Globus pallidus (tissue), 1 donor: Measurements from ENCODE around the gene FKBP8.
"Not testable (repeated sequence)": the region's sequence is repeated elsewhere in the genome, so short reads cannot be mapped to it uniquely, and the experiment has no call there.

Experiments used
- DNase-seq: peaks from one replicate; pipeline ENCODE4 v3.0.0-alpha.2; 2015; ENCODE audit warnings: low spot score

The FKBP8 gene

DNA sequence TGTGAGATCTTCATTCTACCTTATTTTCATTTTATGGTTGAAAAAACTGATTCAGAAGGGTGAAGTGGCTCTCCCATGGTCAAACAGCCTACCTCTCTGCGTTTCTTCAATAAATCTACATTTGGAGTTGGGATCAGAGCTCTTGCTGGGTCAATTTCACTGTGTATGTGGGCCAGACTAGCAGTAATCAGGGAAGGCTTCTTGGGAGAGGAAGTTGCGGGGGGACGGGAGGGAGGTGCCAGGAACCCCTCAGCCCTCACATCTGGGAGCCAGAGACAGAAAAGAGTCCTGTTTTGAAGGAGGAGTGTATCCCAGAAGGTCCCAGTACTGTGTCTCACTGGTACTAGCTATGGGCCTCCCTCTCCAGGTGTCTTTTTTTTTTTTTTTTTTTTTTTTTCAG is 15.2 kb upstream of the FKBP8 start:
- DNase-seq, result no peak

DNA sequence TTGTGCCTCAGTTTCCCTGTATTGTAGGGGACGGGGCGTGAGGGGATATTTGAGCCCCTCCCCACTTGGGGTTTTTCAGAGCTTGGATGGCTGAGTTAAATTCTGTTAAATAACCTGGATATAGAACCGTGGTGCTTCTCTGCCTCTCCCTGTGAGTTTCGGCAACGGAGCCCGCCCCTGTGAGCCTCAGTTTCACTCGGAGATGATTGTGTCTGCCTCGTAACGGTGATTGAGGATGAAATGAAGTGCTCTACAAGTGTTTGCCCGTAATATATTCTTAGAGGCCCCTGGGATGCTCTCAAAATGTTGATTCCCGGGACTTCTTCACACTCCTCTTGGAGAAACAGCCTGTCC is 14.8 kb upstream of the FKBP8 start:
- DNase-seq, result no peak

DNA sequence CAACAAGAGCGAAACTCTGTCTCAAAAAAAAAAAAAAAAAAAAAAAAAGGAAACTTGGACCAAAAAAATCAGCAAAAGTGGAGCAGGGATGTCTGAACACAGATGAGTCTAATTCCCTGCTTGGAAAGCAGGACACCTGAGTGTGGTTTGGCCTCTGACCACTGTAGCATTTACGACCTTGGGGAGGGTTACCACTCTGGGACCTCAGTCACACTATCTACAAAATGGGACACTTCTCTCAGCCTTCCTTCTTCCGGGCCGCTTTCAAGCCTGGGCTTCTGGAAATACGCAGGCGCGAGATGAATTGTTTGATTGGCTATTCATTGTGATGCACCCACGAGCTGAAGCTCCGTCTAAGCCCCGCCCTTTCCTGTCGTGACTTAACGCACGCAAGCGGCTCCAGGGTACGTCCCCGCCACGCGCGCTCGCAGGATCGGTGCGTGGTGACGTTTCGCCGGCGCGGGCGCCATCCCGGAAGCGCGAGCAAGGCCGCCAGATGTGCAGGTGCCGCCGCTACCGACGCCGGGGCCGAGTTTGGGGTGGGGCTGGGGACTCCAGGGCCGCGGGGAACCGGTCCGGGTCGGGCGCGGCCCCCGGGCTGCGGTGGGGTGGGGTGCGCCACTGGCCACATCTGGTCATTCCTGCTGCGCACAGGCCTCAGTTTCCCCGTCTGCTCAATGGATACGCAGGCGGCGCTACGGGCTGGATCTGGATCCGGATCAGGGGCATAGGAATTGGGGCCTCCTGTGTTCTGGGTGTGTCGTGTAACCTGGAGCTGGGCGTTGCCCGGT is 14.2 kb upstream of the FKBP8 start, which contains the start of gene KXD1:
KXD1 (plus strand) TSS at position 460 of the 791 bp plus-strand sequence. CDS start 4,187 bp downstream, outside the sequence.
- DNase-seq, result peak; percentile 98

DNA sequence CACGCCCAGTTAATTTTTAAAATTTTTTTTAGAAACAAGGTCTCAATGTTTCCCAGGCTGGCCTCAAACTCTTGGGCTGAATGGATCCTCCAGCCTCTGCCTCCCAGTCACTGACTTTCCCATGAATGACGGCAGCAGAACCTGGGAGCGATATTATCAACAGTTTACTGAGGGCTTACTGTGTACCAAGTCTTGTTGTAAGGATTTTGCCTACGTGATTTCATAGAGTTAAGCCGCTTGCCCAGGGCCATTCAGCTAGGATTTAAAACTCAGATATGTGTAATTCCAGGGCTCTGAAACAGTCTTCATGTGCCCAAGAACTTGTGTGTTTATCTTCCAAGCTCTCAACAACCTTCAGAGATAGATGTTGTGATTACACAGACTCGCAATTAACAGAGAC is 8.3 kb upstream of the FKBP8 start:
- DNase-seq, result no peak

DNA sequence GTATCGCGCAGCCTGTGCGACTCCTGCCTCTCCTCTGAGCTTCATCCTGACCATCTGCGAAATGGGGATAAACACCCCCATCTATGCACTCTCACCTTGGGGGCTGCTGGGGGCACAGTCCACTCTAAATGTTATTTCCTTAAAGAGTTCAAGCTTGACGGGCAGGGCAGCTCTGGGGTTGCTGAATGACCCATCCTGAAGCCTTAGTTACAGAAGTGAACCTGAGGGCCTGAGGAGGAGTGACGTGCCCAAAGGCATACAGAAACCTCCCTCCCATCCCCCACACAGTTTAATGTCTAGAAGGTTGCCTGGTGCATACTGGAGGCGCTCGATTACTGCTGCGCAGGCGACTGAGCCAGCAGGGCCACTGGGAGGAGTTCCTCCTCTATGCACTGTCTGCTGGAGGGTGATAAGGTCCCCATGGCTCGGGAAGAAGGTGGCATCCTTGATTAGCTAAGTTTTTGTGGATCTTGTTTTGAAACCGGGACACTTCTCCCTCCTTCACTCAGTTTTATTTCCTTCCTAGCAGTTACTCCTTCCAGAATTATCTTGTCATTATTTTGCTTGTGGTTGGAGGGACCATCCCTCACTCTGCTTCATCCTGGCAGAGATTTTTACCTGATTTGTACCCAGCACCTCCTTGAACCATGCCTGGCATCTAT is 572 bp upstream of the FKBP8 start:
- DNase-seq, result no peak

DNA sequence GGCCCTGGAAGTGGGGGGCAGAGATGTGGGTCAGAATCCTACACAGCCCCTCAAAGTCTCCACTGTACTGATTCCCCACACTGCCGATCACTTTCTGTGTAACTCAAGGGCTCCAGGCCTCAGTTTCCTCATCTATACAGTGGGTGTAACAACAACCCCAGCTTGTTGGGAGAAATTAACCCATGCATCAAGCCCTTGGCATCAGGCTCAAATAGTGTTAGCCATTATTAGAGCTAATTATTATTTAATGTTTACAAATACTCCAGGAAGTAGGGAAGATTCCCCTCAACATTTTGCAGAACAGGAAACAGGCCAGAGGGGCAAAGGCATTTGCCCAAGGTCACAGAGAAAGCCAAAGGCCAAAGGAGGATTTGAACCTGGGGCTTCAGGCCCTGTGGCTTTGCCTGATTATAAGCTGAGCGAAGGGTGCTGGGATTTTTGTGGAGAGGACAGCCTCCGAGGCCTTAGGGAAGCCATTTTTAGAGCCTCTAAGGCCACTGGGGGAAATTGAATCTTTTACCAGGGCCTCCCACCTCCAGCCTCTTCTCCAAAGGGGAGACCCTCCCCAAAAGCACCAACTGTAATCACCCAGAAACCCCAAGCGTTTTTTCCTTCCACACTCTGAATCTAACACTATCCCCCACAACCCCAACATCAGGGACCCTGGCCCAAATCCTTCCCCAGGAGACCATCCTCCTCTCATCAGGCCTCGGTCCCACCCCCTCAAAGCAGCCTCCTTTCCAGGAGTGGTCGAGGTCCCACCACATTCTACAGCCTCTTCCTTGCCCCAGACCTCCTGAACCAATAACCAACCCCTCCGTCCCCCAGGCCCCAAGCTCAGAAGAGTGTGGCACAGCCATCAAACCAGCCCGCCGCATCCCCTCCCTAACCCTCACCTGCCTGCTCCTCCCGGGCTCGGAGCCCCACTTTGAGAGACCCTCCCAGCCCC is 1.1 kb downstream of the FKBP8 start:
- no peak for DNase-seq

DNA sequence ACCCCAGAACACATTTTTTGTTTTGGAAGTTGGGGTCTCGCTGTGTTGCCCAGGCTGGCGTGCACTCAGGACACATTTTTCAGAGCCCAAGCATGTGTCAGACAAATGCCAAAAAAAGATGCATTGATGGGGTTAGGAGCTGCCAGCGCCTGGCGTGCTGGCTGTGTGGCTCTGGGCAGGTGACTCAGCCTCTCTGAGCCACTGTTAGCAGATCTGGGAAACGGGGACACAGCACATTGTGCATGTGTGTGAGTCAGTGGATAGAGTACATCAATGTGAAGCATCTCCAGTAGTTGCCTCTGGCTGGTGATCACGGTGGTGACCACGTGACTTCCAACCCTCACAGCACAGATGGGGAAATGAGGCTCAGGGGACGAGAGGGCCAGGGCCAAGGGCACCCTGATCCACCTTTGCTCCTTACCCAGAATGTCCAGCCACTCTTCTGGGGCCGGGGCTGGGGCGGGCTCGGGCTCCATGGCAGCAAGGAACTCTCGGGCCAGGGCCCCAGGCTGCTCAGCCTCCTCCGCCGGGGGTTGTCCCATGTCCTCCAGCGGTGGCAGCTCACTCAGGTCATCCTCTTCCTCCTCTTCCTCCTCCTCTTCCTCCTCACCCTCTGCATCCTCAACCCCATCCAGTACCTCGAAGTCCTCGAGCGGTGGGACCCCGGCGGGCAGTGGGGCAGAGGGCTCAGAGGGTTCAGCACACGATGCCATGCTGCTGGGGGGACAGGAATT is 1.9 kb downstream of the FKBP8 start:
- DNase-seq, result no peak

DNA sequence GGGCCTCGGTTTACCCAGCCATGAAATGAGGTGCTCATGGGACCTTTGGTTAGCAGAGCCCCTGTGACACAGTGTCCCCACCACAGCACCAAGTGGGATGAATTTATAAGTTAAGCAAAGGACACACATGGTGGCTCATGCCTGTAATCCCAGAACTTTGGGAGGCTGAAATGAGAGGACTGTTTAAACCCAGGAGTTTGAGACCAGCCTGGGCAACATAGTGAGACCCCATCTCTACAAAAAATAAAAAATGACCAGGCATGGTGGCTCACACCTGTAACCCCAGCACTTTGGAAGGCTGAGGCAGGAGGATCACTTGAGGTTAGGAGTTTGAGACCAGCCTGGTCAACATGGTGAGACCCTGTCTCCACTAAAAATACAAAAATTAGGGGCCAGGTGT is 3.2 kb downstream of the FKBP8 start:
- DNase-seq, result not testable (repeated sequence)

DNA sequence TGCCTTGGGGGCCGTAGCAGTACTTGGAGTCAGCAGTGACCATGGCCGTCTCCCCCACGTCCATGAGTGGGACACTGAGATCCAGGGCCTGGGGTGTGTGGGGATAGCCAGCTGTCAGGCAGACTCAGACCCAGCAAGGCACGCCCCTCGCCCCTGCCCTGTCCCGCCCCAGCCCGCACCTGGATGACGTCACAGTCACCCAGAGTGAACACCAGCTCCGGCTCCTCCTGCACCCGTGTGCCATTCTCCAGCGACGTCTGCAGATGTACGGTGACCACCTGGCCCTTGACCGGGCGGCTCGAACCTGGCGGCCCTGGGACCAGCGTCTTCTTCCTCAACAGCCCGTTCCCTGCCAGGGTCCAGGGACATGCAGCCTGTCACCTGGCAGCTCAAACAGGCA is 4.0 kb downstream of the FKBP8 start:
- DNase-seq, result no peak

DNA sequence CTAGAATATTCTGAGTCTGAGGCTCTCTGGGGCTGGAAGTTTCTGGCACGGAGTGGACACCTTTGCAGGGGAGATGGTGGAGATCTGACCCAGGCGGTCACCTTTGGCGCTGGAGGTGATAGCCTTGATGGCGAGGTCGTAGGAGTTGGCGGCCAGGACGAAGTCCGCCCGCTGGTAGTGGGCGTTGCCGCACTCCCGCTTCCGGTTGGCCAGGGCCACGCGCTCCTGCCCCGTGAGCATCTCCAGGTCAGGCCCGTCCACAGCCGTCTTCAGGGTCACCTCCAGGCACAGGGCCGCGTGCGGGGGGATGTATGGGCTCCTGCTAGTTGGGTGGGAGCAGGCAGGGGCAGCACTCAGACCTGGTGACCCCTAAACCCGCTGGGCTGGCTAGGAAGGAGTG is 5.3 kb downstream of the FKBP8 start:
- no peak for DNase-seq

DNA sequence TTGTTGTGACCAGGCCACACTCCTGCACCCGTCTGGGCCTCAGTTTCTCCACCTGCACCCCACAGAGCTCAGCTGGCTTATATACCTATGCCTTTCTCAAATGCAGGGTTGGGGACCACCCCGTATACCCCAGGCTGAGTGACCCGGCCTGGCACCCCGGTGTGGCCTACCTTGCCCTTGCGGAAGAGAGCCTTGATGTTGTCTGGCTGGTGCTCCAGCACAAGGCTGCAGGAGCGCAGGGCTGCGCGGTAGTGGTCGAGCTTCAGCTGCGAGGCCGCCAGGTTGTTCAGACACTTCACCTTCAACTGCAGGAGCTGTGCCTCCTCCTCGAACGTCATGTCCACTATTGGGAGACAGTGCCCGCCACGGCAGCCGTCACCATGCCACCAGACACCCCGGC is 5.9 kb downstream of the FKBP8 start:
- no peak for DNase-seq

DNA sequence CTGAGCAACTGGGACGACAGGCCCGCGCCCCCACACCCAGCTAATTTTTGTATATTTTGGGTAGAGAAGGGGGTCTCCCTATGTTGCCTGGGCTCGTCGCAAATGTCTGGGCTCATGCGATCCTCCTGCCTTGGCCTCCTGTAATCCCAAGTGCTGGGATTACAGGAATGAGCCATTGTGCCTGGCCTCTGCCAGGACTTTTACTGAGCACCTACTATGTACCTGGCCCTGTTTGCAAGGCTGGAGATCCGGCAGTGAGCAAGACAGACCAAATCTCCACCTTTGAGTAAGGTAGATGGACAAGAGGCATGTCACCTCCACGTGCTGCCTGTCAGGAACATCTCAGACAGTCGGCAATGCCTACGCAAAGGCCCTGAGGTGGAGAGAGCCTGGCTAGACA is 6.9 kb downstream of the FKBP8 start:
- no peak for DNase-seq

DNA sequence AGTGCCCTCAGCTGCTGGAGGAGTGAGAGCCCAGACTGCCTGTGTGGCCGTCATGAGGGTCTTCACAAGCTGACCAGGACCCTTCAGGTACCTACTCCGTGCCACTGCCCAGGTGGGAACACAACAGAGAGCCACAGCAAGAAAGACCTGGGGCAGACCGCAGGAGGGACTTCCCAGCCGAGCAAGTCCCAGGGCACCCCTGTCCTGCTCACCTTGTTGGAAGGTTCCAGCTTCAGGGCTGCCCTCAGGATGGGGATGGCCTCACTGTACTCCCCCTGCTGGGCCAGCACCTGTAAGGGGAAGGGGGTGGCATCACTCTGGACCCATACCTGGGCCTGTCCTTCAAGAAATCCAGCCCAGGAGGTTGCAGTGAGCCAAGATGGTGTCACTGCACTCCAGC is 10.3 kb downstream of the FKBP8 start:
- DNase-seq, result no peak

DNA sequence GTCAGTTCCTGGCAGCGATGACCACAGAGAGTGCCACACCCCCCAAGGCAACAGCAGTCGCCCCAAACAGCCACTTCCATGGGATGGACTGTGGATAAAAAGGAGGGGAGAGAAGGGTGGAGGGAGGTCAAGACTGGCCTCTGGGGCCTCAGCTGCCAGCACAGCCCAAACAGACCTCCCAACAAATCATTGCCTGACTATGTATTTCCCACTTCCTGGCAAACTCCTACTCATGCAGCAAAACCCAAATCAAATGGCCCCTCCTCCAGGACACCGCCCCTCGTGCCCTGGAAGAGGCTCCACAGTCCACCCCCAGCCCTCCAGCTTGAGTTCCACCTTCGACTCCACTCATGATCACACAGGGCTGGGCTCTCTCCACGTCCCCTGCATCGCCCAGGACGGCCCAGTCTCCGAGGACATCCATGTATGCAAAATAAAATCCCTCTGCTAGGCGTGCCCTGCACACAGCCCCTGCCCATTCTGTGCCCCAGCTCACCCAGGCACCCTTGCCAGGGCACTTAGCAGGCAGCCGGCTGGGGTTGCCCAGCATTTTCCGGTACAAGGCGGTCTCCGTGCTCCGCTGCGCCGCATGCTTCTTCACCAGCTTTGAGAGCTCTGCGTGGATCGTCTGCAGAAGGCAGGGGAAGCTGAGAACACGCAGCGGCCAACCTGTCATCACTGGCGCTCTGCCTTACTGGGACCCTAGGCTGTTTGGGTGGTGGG is 11.0 kb downstream of the FKBP8 start:
- DNase-seq, result no peak

DNA sequence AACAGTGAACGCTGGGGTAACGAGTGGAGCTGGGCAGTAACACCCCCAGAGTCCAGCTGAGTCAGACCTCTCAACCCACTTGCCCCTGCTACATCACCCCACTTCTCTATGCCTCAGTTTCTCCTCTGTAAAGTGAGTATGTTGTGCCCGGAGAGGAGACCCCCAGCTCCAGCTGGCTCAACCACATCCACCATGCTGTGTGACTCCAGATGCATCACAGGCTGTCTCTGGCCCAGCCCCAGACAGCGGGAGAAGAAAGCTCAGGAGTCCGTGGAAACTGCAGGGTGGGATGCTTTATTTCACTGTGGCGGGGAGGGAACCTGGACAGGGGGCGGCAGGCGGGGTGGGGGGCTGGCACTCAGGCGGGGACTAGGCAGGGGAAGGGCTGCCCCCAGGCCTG is 11.9 kb downstream of the FKBP8 start:
- no peak for DNase-seq

DNA sequence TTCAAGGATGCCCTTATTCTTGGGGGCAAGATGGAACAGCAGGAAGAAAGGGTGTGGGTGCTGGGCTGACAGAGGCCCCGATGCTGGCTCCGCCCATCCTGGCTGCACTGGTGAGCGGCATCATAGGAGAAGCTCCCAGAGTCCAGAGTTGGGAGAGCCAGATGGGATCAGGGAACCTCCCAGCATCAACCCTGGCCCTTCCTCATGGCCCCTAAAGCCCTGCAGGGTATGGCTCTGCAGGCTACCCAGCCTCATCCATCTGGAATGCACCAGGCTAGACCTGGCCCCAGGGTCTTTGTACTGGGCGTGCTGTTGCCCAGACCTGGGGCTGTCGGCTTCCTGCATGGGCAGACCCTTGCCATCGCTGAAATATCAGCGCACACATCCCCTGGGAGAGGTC is 13.6 kb downstream of the FKBP8 start:
- no peak for DNase-seq

DNA sequence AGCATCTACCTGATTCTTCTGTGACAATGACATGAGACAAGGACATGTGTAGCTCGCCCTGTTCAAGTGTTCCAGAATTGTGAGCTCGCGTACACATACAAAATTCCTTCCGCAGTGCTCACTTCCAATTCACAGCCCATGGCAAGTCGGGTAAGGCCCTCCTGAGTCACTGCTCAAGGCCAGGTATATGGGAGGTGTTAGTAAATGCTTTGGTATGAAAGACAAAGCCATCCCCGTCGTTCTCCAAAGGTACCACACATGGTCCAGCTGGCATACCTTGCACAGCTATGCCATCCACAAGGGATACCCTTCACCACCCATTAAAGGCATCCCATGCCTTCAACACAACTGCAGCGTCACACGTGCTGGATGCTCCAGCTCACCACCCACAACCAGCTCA is 17.1 kb downstream of the FKBP8 start:
- no peak for DNase-seq

DNA sequence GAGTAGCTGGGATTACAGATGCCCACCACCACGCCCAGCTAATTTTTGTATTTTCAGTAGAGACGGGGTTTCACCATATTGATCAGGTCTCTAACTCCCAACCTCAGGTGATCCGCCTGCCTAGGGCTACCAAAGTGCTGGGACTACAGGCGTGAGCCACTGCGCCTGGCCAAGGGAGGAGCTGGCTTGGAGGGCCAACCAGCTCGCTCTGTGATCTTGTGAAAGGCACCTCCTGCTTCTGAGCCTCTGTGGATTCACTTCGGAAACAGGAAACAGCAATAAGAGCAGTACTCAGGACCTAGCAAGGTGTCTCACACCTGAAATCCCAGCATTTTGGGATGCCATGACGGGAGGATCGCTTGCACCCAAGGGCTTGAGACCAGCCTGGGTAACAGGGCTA is 19.5 kb downstream of the FKBP8 start:
- no peak for DNase-seq

DNA sequence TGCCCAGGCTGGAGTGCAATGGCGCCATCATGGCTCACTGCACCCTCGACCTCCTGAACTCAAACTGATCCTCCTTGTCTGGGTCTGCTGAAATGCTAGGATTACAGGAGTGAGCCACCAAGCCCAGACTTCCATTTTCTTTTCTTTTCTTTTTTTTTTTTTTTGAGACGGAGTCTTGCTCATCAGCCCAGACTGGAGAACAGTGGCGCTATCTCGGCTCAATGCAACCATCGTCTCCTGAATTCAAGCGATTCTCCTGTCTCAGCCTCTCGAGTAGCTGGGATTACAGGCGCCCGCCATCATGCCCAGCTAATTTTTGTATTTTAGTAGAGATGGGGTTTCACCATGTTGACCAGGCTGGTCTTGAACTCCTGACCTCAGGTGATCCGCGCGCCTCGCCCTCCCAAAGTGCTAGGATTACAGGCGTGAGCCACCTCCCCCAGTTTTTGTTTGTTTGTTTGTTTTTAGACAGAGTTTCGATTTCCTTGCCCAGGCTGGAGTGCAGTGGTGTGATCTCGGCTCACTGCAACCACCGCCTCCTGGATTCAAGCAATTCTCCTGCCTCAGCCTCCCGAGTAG is 20.4 kb downstream of the FKBP8 start:
- not testable (repeated sequence) for DNase-seq

DNA sequence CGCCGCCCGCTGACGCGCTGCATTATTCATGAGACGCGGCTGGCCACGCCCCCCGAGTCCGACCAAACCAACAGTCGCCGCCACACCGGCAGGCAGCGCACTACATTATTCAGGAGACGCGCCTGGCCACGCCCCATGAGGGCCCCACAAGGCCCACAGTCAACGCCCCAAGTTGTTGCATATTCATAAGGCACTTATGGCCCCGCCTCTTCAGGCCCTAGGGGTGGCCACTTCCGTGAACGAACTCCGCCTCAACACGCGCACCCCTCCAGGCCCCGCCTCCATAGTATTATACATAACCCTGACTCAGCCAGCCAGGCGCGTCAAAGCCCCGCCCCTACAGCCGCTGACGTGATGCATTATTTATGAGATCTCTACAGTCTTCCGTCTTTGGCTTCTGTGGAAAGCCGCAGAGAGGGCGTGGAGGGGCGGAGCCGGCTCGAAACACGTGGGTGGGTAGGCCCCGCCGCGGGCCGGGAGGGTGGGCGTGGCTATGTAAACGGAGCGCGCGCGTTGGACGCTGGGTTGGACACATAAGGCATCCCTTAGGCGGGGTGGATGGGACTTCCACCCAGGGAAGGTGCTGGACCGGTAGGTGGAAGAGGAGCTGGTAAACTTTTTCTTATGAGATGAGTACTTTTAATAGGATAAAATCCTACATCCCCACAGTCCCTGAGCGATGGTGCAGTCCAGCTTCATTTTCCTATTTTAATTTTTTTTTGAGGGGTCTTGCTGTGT is 21.1 kb downstream of the FKBP8 start:
- peak; percentile 100 for DNase-seq
